ENCODE measurements around the gene PERM1.
"Not testable (repeated sequence)": the region's sequence is repeated elsewhere in the genome, so short reads cannot be mapped to it uniquely, and the experiment has no call there.

PERM1 gene

GRCh38 chr1:1014799-1015681, 33.1 kb upstream of the PERM1 start:
- no peak for DNase-seq

GRCh38 chr1:1013922-1014648, 32.2 kb upstream of the PERM1 start:
- DNase-seq, result peak; percentile 38

GRCh38 chr1:1013105-1013921, 31.4 kb upstream of the PERM1 start, which contains the start of gene ISG15:
TSS of gene ISG15 (plus strand) at chr1:1013497. CDS start at chr1:1013574, 77 bp downstream.
- DNase-seq, result peak; percentile 75

GRCh38 chr1:1012736-1013104, 30.8 kb upstream of the PERM1 start:
- DNase-seq, result not testable (repeated sequence)

- DNase-seq, result no peak
Measured at GRCh38 chr1:1011396-1011949, 29.6 kb upstream of the PERM1 start.

- DNase-seq, result not testable (repeated sequence)
Measured at GRCh38 chr1:1010131-1010530, 28.2 kb upstream of the PERM1 start.

GRCh38 chr1:1006305-1007159, 24.6 kb upstream of the PERM1 start:
- no peak for DNase-seq

GRCh38 chr1:1005774-1006304, 23.9 kb upstream of the PERM1 start:
- no peak for DNase-seq

- peak; percentile 41 for DNase-seq
Measured at GRCh38 chr1:1004780-1005697, 23.1 kb upstream of the PERM1 start.

- no peak for DNase-seq
Measured at GRCh38 chr1:1004420-1004779, 22.5 kb upstream of the PERM1 start.

- no peak for DNase-seq
Measured at GRCh38 chr1:1003618-1004419, 21.9 kb upstream of the PERM1 start.

GRCh38 chr1:1001057-1001783, 19.3 kb upstream of the PERM1 start:
- DNase-seq, result no peak

GRCh38 chr1:1000357-1001056, 18.6 kb upstream of the PERM1 start:
- DNase-seq, result peak; percentile 79

GRCh38 chr1:999725-1000356, 17.9 kb upstream of the PERM1 start, which contains the start of gene HES4:
TSS of gene HES4 (minus strand) at chr1:1000097. CDS start at chr1:999973, 124 bp downstream.
- DNase-seq, result peak; percentile 91

- DNase-seq, result no peak
Measured at GRCh38 chr1:998995-999724, 17.3 kb upstream of the PERM1 start.

- DNase-seq, result peak; percentile 28
Measured at GRCh38 chr1:998745-998994, 16.8 kb upstream of the PERM1 start.

Data from NCI-H2227 treated with DMSO at 0.1 percent for 48 hours (cell line).